ENCODE measurements around the gene BAIAP2L2. TPM values are rescaled to one million over a fixed set of nuclear protein-coding genes. Genes with fewer than 3 reads are reported as not detected.

BAIAP2L2 gene
- total RNA-seq, 1 experiment from 2014 or later: 51.2 TPM

GRCh38 chr22:38141217-38141973 lies 30.9 kb upstream of the BAIAP2L2 start:
- intact Hi-C loops (cut with micrococcal nuclease; ENCODE audit: unreplicated experiment): no loop called here
- TF ChIP-seq, protein P1, sequence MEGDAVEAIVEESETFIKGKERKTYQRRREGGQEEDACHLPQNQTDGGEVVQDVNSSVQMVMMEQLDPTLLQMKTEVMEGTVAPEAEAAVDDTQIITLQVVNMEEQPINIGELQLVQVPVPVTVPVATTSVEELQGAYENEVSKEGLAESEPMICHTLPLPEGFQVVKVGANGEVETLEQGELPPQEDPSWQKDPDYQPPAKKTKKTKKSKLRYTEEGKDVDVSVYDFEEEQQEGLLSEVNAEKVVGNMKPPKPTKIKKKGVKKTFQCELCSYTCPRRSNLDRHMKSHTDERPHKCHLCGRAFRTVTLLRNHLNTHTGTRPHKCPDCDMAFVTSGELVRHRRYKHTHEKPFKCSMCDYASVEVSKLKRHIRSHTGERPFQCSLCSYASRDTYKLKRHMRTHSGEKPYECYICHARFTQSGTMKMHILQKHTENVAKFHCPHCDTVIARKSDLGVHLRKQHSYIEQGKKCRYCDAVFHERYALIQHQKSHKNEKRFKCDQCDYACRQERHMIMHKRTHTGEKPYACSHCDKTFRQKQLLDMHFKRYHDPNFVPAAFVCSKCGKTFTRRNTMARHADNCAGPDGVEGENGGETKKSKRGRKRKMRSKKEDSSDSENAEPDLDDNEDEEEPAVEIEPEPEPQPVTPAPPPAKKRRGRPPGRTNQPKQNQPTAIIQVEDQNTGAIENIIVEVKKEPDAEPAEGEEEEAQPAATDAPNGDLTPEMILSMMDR (IDR thresholded peaks at IDR 0.05; ENCODE audit: unreplicated experiment): no peak

GRCh38 chr22:38139901-38140300 lies 29.4 kb upstream of the BAIAP2L2 start:
- TF ChIP-seq, protein P1 (IDR thresholded peaks at IDR 0.05; ENCODE audit: unreplicated experiment): no peak
- no peak for DNase-seq
- Mint-ChIP-seq H3K36me3 (ENCODE audit: insufficient read depth, unreplicated experiment) (peaks cover 17% of the 10 kb centered on the region), H3K4me1 (ENCODE audit: low read depth, unreplicated experiment) (peaks cover 28% of the 10 kb centered on the region), H3K27me3 (ENCODE audit: unreplicated experiment) (no peaks in the 10 kb centered on the region), H3K4me3 (ENCODE audit: low read depth, unreplicated experiment) (no peak overlapping the region), H3K27ac (ENCODE audit: unreplicated experiment) (no peak overlapping the region), H3K9me3 (ENCODE audit: low read depth, unreplicated experiment) (no peaks in the 10 kb centered on the region)
- no TSS peak for BruUV-seq (replicated peaks)
- intact Hi-C loops (cut with micrococcal nuclease; ENCODE audit: unreplicated experiment): no loop called here
- CTCF ChIA-PET: no interaction called here

More at GRCh38 chr22:38141217-38141973, 30.9 kb upstream of the BAIAP2L2 start:
- no TSS peak for BruUV-seq (replicated peaks)
- Mint-ChIP-seq H3K4me3 (ENCODE audit: low read depth, unreplicated experiment) (no peak overlapping the region), H3K27me3 (ENCODE audit: unreplicated experiment) (no peaks in the 10 kb centered on the region), H3K36me3 (ENCODE audit: insufficient read depth, unreplicated experiment) (peaks cover 15% of the 10 kb centered on the region), H3K9me3 (ENCODE audit: low read depth, unreplicated experiment) (no peaks in the 10 kb centered on the region), H3K4me1 (ENCODE audit: low read depth, unreplicated experiment) (peaks cover 26% of the 10 kb centered on the region), H3K27ac (ENCODE audit: unreplicated experiment) (no peak overlapping the region)
- no peak for DNase-seq
- CTCF ChIA-PET: no interaction called here

GRCh38 chr22:38138961-38139360 lies 28.5 kb upstream of the BAIAP2L2 start:
- CTCF ChIA-PET: no interaction called here
- H3K4me3 Mint-ChIP-seq (ENCODE audit: low read depth, unreplicated experiment): no peak overlapping the region
- DNase-seq: no peak
- intact Hi-C loops (cut with micrococcal nuclease; ENCODE audit: unreplicated experiment): no loop called here
- H3K27me3 Mint-ChIP-seq (ENCODE audit: unreplicated experiment): no peaks in the 10 kb centered on the region
- peaks cover 28% of the 10 kb centered on the region for H3K4me1 Mint-ChIP-seq (ENCODE audit: low read depth, unreplicated experiment)
- no peak overlapping the region for H3K27ac Mint-ChIP-seq (ENCODE audit: unreplicated experiment)
- no TSS peak for BruUV-seq (replicated peaks)
- no peaks in the 10 kb centered on the region for H3K9me3 Mint-ChIP-seq (ENCODE audit: low read depth, unreplicated experiment)
- peaks cover 21% of the 10 kb centered on the region for H3K36me3 Mint-ChIP-seq (ENCODE audit: insufficient read depth, unreplicated experiment)
- TF ChIP-seq, protein P1 (IDR thresholded peaks at IDR 0.05; ENCODE audit: unreplicated experiment): no peak

DNA sequence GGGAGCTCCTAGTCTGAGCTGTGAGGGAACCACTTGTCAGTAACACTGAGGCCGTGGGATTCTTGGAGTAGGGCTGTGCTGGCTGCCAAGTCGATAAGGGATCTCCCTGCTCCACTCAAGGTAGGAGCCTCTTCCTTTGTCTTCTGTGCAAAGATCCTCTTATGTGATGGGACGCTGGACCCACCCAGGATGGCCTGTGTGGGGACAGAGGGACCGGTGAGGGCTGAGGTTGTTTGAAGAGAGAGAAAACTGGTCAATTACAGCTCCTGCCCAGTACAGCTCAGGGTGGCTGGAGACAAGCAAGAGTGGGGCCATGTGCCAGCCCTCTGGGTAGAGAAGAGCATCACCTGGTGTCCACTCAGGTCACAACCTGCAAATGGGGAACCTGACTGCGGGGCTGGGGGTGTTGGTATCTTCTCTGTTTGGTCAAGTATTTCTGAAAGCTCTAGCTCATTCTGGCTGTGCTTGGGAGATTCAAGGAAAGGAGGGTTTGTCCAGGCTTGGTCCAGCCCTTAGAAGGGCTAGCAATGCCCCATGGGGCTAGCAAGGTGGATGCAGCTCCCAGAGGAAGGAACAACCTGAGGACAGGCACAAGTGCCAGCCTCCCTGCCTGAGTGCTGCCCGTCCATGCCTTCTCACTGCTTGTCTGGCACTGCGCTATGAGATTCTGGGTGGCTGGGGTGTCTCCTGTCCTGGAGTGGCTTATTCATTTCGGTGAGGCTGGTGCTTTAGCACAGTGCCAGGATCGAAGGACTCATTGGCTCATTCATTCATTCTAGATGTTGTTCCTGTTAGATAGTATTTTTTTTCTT lies 27.6 kb upstream of the BAIAP2L2 start:
- no peaks in the 10 kb centered on the region for H3K27me3 Mint-ChIP-seq (ENCODE audit: unreplicated experiment)

More for the DNA sequence above, 27.6 kb upstream of the BAIAP2L2 start:
- no TSS peak for BruUV-seq (replicated peaks)
- Mint-ChIP-seq H3K9me3 (ENCODE audit: low read depth, unreplicated experiment) (no peaks in the 10 kb centered on the region), H3K4me3 (ENCODE audit: low read depth, unreplicated experiment) (no peak overlapping the region), H3K27ac (ENCODE audit: unreplicated experiment) (no peak overlapping the region), H3K4me1 (ENCODE audit: low read depth, unreplicated experiment) (peaks cover 21% of the 10 kb centered on the region), H3K36me3 (ENCODE audit: insufficient read depth, unreplicated experiment) (peaks cover 15% of the 10 kb centered on the region)
- CTCF ChIA-PET: interaction anchor here (1.6 kb wide), 1 partner anchor 7 kb away, joined by 10 read pairs; no protein-coding TSS in a partner anchor
- intact Hi-C loops (cut with micrococcal nuclease; ENCODE audit: unreplicated experiment): no loop called here
- no peak for DNase-seq
- TF ChIP-seq, protein P1 (IDR thresholded peaks at IDR 0.05; ENCODE audit: unreplicated experiment): no peak
